ENCODE results near the gene ANKRD31. TPM values are rescaled to one million over a fixed set of nuclear protein-coding genes. Genes with fewer than 3 reads are reported as not detected.

Gene ANKRD31
- total RNA-seq, 1 experiment from 2014 or later: 0.11 TPM

DNA sequence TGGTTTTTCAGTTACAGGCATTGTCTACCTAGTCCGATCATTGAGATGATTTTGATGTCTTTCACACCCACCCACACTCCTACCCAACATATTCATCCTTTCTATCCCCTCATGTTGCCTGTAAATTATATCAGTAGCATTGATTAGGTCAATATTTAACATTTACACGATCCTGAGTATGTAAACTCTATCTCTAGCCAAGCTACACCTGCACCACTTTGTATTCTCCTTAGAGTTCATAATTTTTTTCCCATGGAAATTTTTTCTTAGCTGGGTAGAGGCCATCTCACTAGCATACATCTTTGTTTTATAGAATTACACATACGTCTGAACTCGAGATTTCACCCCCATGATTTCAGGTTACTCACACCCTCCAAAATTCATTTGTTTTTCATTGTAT lies 214.9 kb downstream of the ANKRD31 start:
- Histone ChIP-seq H3K4me1 (ENCODE audit: insufficient read depth, low read length) (peaks cover 3% of the 10 kb centered on the region; the same call in 1 of the 2 replicates), H2AFZ (ENCODE audit: low read length) (no peak overlapping the region), H2AK5ac (ENCODE audit: insufficient read length, low read length) (no peak overlapping the region), H3K23me2 (ENCODE audit: insufficient read length, low read depth, low read length, poor library complexity, severe bottlenecking) (no peaks in the 10 kb centered on the region), H4K91ac (ENCODE audit: insufficient read length, low read depth, low read length) (no peak overlapping the region), H2BK120ac (ENCODE audit: low read depth, low read length, poor library complexity, severe bottlenecking) (no peak overlapping the region), H2BK15ac (ENCODE audit: low read depth, low read length) (no peak overlapping the region), H3K4me2 (ENCODE audit: insufficient read depth, insufficient read length, low read length) (no peak overlapping the region), H4K5ac (ENCODE audit: insufficient read length, low read depth, low read length) (no peak overlapping the region), H2BK20ac (ENCODE audit: low read depth, low read length, poor library complexity, severe bottlenecking) (no peak overlapping the region), H3K79me2 (ENCODE audit: insufficient read depth, low read length) (no peaks in the 10 kb centered on the region), H3K4ac (ENCODE audit: low read depth, low read length) (no peak overlapping the region), H3K14ac (ENCODE audit: insufficient read depth, low read length) (no peak overlapping the region), H2BK12ac (ENCODE audit: insufficient read length, low read depth, low read length) (no peak overlapping the region), H3T11ph (ENCODE audit: low read length) (no peak overlapping the region), H3K9ac (ENCODE audit: extremely low read depth, insufficient read length, low read length) (no peak overlapping the region), H3K9me3 (ENCODE audit: control insufficient read depth, low read depth, low read length) (no peaks in the 10 kb centered on the region), H4K8ac (replicated peaks; ENCODE audit: insufficient read length, low read depth, low read length) (no peak overlapping the region), H3K23ac (ENCODE audit: insufficient read length, low read depth, low read length) (no peak overlapping the region), H3K56ac (ENCODE audit: insufficient read length, low read depth, low read length) (no peak overlapping the region), H3K79me1 (ENCODE audit: insufficient read depth, low read depth, low read length, poor library complexity, severe bottlenecking) (no peaks in the 10 kb centered on the region), H3K18ac (ENCODE audit: insufficient read length, low read depth, low read length) (no peak overlapping the region), H3K27ac (ENCODE audit: insufficient read length, low read depth, low read length) (no peak overlapping the region), H4K20me1 (ENCODE audit: control insufficient read depth, insufficient read depth, insufficient read length) (no peaks in the 10 kb centered on the region), H2BK5ac (ENCODE audit: insufficient read length, low read length) (no peak overlapping the region), H3K27me3 (ENCODE audit: insufficient read depth, low read length) (no peaks in the 10 kb centered on the region)
- TF ChIP-seq CTCF (conservative IDR thresholded peaks at IDR 0.05): no peak
- H3K4me3 Mint-ChIP-seq: no peak overlapping the region
- no CpG with 5 or more reads among the region's 4 CpGs for WGBS (ENCODE audit: extremely low coverage, insufficient read length, low lambda C conversion rate)
- no peaks in the 10 kb centered on the region for H3K27me3 Mint-ChIP-seq (ENCODE audit: low read depth)
- no peak for DNase-seq
- no peaks in the 10 kb centered on the region for H3K36me3 Mint-ChIP-seq (ENCODE audit: insufficient read depth in 1 of 3, low read depth in 3 of 3)
- no peaks in the 10 kb centered on the region for H3K9me3 Mint-ChIP-seq
- no peak overlapping the region for H3K27ac Mint-ChIP-seq
- H3K4me1 Mint-ChIP-seq: peaks cover 15 to 18% of the 10 kb centered on the region in 2 experiments
